ACC112 (cell line): ENCODE data around the gene SERINC3.
A peak's percentile ranks its signal among the peaks of the same experiment; 100 is the strongest.

ENCODE experiments used
- H2AFZ ChIP-seq: fragments of 200-600 bp; sonication (generic); one replicate; pipeline ENCODE4 v1.6.0; 2017; ENCODE audit warnings: antibody characterized with exemption, low read length; ENCODE audit not compliant: unreplicated experiment
- H3K27ac ChIP-seq: fragments of 200-600 bp; sonication (generic); 2 replicates; pipeline ENCODE4 v1.5.1; 2014; ENCODE audit warnings: low read depth, mild to moderate bottlenecking, antibody characterized with exemption, low read length, moderate library complexity
- H3K27me3 ChIP-seq: fragments of 200-600 bp; sonication (generic); 2 replicates; pipeline ENCODE4 v1.6.1; 2014; ENCODE audit warnings: mild to moderate bottlenecking, antibody characterized with exemption, low read length, moderate library complexity, mixed read lengths; ENCODE audit not compliant: insufficient read depth
- H3K36me3 ChIP-seq: fragments of 200-600 bp; sonication (generic); 2 replicates; pipeline ENCODE4 v1.6.1; 2016; ENCODE audit warnings: mild to moderate bottlenecking, antibody characterized with exemption, low read length, moderate library complexity, mixed read lengths; ENCODE audit not compliant: insufficient read depth
- H3K4me1 ChIP-seq: fragments of 200-600 bp; sonication (generic); one replicate; pipeline ENCODE4 v1.6.1; 2016; ENCODE audit warnings: low read length, mixed read lengths; ENCODE audit not compliant: insufficient read depth, unreplicated experiment, control insufficient read depth
- H3K4me3 ChIP-seq: fragments of 200-600 bp; sonication (generic); 2 replicates; pipeline ENCODE4 v1.5.1; 2014; ENCODE audit warnings: mild to moderate bottlenecking, low read depth, low read length
- H3K79me2 ChIP-seq: fragments of 200-600 bp; sonication (generic); one replicate; pipeline ENCODE4 v1.6.0; 2016; ENCODE audit warnings: low read length; ENCODE audit not compliant: control insufficient read depth, unreplicated experiment, insufficient read depth

SERINC3 gene

GRCh38 chr20:44468044-44468782 lies 53.7 kb downstream of the SERINC3 start:
- Histone ChIP-seq H3K36me3 (no peaks in the 10 kb centered on the region), H3K4me1 (peaks cover 47% of the 10 kb centered on the region), H3K27ac (peak overlapping the region; percentile 96), H2AFZ (peak overlapping the region; percentile 0), H3K27me3 (no peaks in the 10 kb centered on the region), H3K79me2 (no peaks in the 10 kb centered on the region), H3K4me3 (peak overlapping the region; percentile 23; the same call in 1 of the 2 replicates)

- Histone ChIP-seq H3K4me1 (peaks cover 47% of the 10 kb centered on the region), H3K79me2 (no peaks in the 10 kb centered on the region), H3K36me3 (no peaks in the 10 kb centered on the region), H3K27ac (peak overlapping the region; percentile 96), H3K4me3 (peak overlapping the region; percentile 23; the same call in 1 of the 2 replicates), H3K27me3 (no peaks in the 10 kb centered on the region), H2AFZ (peak overlapping the region; percentile 0)
Measured at GRCh38 chr20:44467289-44467883, 54.5 kb downstream of the SERINC3 start.

GRCh38 chr20:44465001-44465560 lies 56.8 kb downstream of the SERINC3 start:
- no peaks in the 10 kb centered on the region for H3K36me3 ChIP-seq
- H3K4me3 ChIP-seq, result no peak overlapping the region
- no peaks in the 10 kb centered on the region for H3K27me3 ChIP-seq
- no peaks in the 10 kb centered on the region for H3K79me2 ChIP-seq
- peak overlapping the region; percentile 70 for H2AFZ ChIP-seq
- peaks cover 45% of the 10 kb centered on the region for H3K4me1 ChIP-seq
- peak overlapping the region; percentile 96 for H3K27ac ChIP-seq

GRCh38 chr20:44464514-44464913 lies 57.4 kb downstream of the SERINC3 start:
- no peaks in the 10 kb centered on the region for H3K27me3 ChIP-seq
- peak overlapping the region; percentile 96 for H3K27ac ChIP-seq
- H3K79me2 ChIP-seq, result no peaks in the 10 kb centered on the region
- H3K4me3 ChIP-seq, result no peak overlapping the region
- no peak overlapping the region for H2AFZ ChIP-seq
- no peaks in the 10 kb centered on the region for H3K36me3 ChIP-seq
- H3K4me1 ChIP-seq, result peaks cover 45% of the 10 kb centered on the region

GRCh38 chr20:44463466-44463865 lies 58.4 kb downstream of the SERINC3 start:
- Histone ChIP-seq H3K36me3 (no peaks in the 10 kb centered on the region), H2AFZ (no peak overlapping the region), H3K4me3 (no peak overlapping the region), H3K79me2 (no peaks in the 10 kb centered on the region), H3K4me1 (peaks cover 37% of the 10 kb centered on the region), H3K27ac (no peak overlapping the region), H3K27me3 (no peaks in the 10 kb centered on the region)

GRCh38 chr20:44461803-44462174 lies 60.1 kb downstream of the SERINC3 start:
- no peaks in the 10 kb centered on the region for H3K79me2 ChIP-seq
- no peak overlapping the region for H3K27ac ChIP-seq
- peak overlapping the region; percentile 30 for H2AFZ ChIP-seq
- H3K36me3 ChIP-seq, result no peaks in the 10 kb centered on the region
- no peaks in the 10 kb centered on the region for H3K27me3 ChIP-seq
- H3K4me3 ChIP-seq, result no peak overlapping the region
- peaks cover 20% of the 10 kb centered on the region for H3K4me1 ChIP-seq

- Histone ChIP-seq H3K79me2 (no peaks in the 10 kb centered on the region), H3K27ac (no peak overlapping the region), H2AFZ (peak overlapping the region; percentile 30)
Measured at GRCh38 chr20:44461142-44461802, 60.6 kb downstream of the SERINC3 start.

GRCh38 chr20:44460795-44461141 lies 61.1 kb downstream of the SERINC3 start:
- Histone ChIP-seq H3K27me3 (no peaks in the 10 kb centered on the region), H3K79me2 (no peaks in the 10 kb centered on the region), H3K4me3 (no peak overlapping the region), H3K27ac (no peak overlapping the region), H2AFZ (no peak overlapping the region), H3K4me1 (peaks cover 15% of the 10 kb centered on the region), H3K36me3 (no peaks in the 10 kb centered on the region)

More at GRCh38 chr20:44461142-44461802, 60.6 kb downstream of the SERINC3 start:
- H3K4me3 ChIP-seq, result no peak overlapping the region
- no peaks in the 10 kb centered on the region for H3K36me3 ChIP-seq
- H3K27me3 ChIP-seq, result no peaks in the 10 kb centered on the region
- peaks cover 16% of the 10 kb centered on the region for H3K4me1 ChIP-seq

- Histone ChIP-seq H3K36me3 (no peaks in the 10 kb centered on the region), H3K27ac (no peak overlapping the region), H2AFZ (no peak overlapping the region), H3K27me3 (no peaks in the 10 kb centered on the region), H3K4me1 (peaks cover under 1% of the 10 kb centered on the region), H3K4me3 (no peak overlapping the region), H3K79me2 (no peaks in the 10 kb centered on the region)
Measured at GRCh38 chr20:44459271-44459670, 62.6 kb downstream of the SERINC3 start.

GRCh38 chr20:44457016-44457415 lies 64.9 kb downstream of the SERINC3 start:
- Histone ChIP-seq H3K36me3 (no peaks in the 10 kb centered on the region), H3K4me3 (no peak overlapping the region), H3K79me2 (no peaks in the 10 kb centered on the region), H2AFZ (no peak overlapping the region), H3K4me1 (no peaks in the 10 kb centered on the region), H3K27ac (no peak overlapping the region), H3K27me3 (no peaks in the 10 kb centered on the region)
